Endothelial cell of umbilical vein (primary cell): ENCODE data around the gene TUFT1. TPM values are rescaled to one million over a fixed set of nuclear protein-coding genes. Genes with fewer than 3 reads are reported as not detected.
A peak's percentile ranks its signal among the peaks of the same experiment; 100 is the strongest.

Source experiments
- BruUV-seq: library from RNA; stranded (reverse); fragments of 400-500 nt; replicated peaks from 2 replicates; lab custom pipeline; 2021; lab: Mats Ljungman, UMichigan
- CTCF ChIA-PET: fragments of 300-600, 350-600 bp; sonication (Branson Sonifier 250); formaldehyde crosslinking; loops from one replicate; lab custom pipeline; 2021; ENCODE audit warnings: antibody characterized with exemption, inconsistent platforms; lab: Charles Lee
- POLR2A ChIA-PET: fragments of 300-600, 350-600 bp; sonication (Branson Sonifier 250); formaldehyde crosslinking; loops from one replicate; lab custom pipeline; 2021; ENCODE audit warnings: antibody characterized with exemption, inconsistent platforms; lab: Charles Lee
- DNase-seq: peaks from one replicate; pipeline ENCODE4 v3.0.0-alpha.2; 2011; ENCODE audit warnings: low read depth, low spot score
- FAIRE-seq: peaks from 2 replicates; lab custom pipeline; 2011; peaks lifted over from hg19 to GRCh38; lab: Jason Lieb, UNC
- H2AFZ ChIP-seq: 2 replicates; pipeline ENCODE4 v1.6.0; 2012; ENCODE audit warnings: low read depth, low read length, control low read depth, inconsistent platforms
- H3K27ac ChIP-seq: 2 replicates; pipeline ENCODE4 v1.5.1; 2011; ENCODE audit warnings: low read depth, mild to moderate bottlenecking, control low read depth, low read length, moderate library complexity; ENCODE audit not compliant: insufficient read depth
- H3K27me3 ChIP-seq, 2 experiments: 2 replicates each; pipeline versions ENCODE4 v1.6.0 to v1.6.1; 2011; ENCODE audit warnings: low read length in 2 of 2, mixed read lengths in 1 of 2; ENCODE audit not compliant: control insufficient read depth in 2 of 2, insufficient read depth in 2 of 2
- H3K36me3 ChIP-seq, 2 experiments: 2 replicates in 1 of 2; 3 replicates in 1 of 2; pipeline ENCODE4 v1.5.1; 2011; ENCODE audit warnings: low read length in 2 of 2, mild to moderate bottlenecking in 1 of 2, moderate library complexity in 1 of 2; ENCODE audit not compliant: control insufficient read depth in 2 of 2, insufficient read depth in 2 of 2; ENCODE audit errors: extremely low read depth in 1 of 2
- H3K4me1 ChIP-seq: 3 replicates; pipeline ENCODE4 v1.5.1; 2011; ENCODE audit warnings: mild to moderate bottlenecking, low read length; ENCODE audit not compliant: control insufficient read depth, insufficient read depth; ENCODE audit errors: extremely low read depth
- H3K4me2 ChIP-seq: 2 replicates; pipeline ENCODE4 v1.6.1; 2011; ENCODE audit warnings: low read length, control low read depth, mixed read lengths; ENCODE audit not compliant: insufficient read depth
- H3K4me3 ChIP-seq, 3 experiments: fragments of 200-600 bp in 1 of 3; sonication (generic), shearing (Covaris generic) in 1 of 3; replicated peaks in 1 of 3; 2 replicates each; pipeline ENCODE4 v1.5.1; 2011 to 2016; ENCODE audit warnings: control low read depth in 3 of 3, low read length in 3 of 3, mild to moderate bottlenecking in 2 of 3, inconsistent platforms in 1 of 3, low read depth in 1 of 3, moderate library complexity in 1 of 3; ENCODE audit not compliant: insufficient read depth in 1 of 3
- H3K79me2 ChIP-seq: 2 replicates; pipeline ENCODE4 v1.6.0; 2012; ENCODE audit warnings: low read length, inconsistent platforms; ENCODE audit not compliant: control insufficient read depth, insufficient read depth
- H3K9ac ChIP-seq: replicated peaks from 2 replicates; pipeline ENCODE3; 2011; ENCODE audit warnings: low read length, control low read depth; ENCODE audit not compliant: insufficient read depth; ENCODE audit errors: extremely low read depth
- H3K9me1 ChIP-seq: replicated peaks from 3 replicates; pipeline ENCODE4 v1.6.0; 2011; ENCODE audit warnings: mild to moderate bottlenecking, low read length; ENCODE audit not compliant: control insufficient read depth, insufficient read depth; ENCODE audit errors: extremely low read depth
- H3K9me3 ChIP-seq: replicated peaks from 2 replicates; pipeline ENCODE4 v1.5.1; 2012; ENCODE audit warnings: low read length, inconsistent platforms; ENCODE audit not compliant: control insufficient read depth, insufficient read depth
- H4K20me1 ChIP-seq: replicated peaks from 2 replicates; pipeline ENCODE3; 2011; ENCODE audit warnings: mild to moderate bottlenecking, low read length; ENCODE audit not compliant: control insufficient read depth, insufficient read depth; ENCODE audit errors: extremely low read depth
- CTCF ChIP-seq, 2 donors: IDR thresholded peaks; 1 replicate in 1 of 2; 2 replicates in 1 of 2; pipeline ENCODE4 v1.5.1; 2011; ENCODE audit warnings: low read length in 2 of 2, mild to moderate bottlenecking in 2 of 2, moderate library complexity in 2 of 2, control low read depth in 1 of 2, inconsistent platforms in 1 of 2, low read depth in 1 of 2; ENCODE audit not compliant: insufficient read depth in 1 of 2; ENCODE audit errors: extremely low read depth in 1 of 2
- EZH2 ChIP-seq: IDR thresholded peaks from 2 replicates; pipeline ENCODE4 v1.6.1; 2012; ENCODE audit warnings: borderline replicate concordance, low read depth, mild to moderate bottlenecking, moderate library complexity, low read length, inconsistent platforms; ENCODE audit not compliant: severe bottlenecking
- FOS ChIP-seq: IDR thresholded peaks from 2 replicates; pipeline ENCODE4 v1.6.1; 2011; ENCODE audit warnings: mild to moderate bottlenecking, low read length, moderate library complexity, borderline replicate concordance; ENCODE audit not compliant: insufficient read depth
- GATA2 ChIP-seq: IDR thresholded peaks from 2 replicates; pipeline ENCODE4 v1.7.0; 2011; ENCODE audit warnings: low read depth, mild to moderate bottlenecking, moderate library complexity, mixed read lengths, low read length; ENCODE audit not compliant: insufficient read length, insufficient read depth
- JUN ChIP-seq: IDR thresholded peaks from 2 replicates; pipeline ENCODE4 v1.6.1; 2011; ENCODE audit warnings: borderline replicate concordance, low read depth; ENCODE audit not compliant: insufficient read length, insufficient read depth
- MAX ChIP-seq: IDR thresholded peaks from 2 replicates; pipeline ENCODE4 v1.6.1; 2011; ENCODE audit not compliant: insufficient read depth, insufficient read length
- MYC ChIP-seq: IDR thresholded peaks from one replicate; pipeline ENCODE4 v1.6.1; 2011; ENCODE audit warnings: mild to moderate bottlenecking, low read depth, low read length
- POLR2A ChIP-seq: IDR thresholded peaks from 2 replicates; pipeline ENCODE4 v1.6.1; 2012; ENCODE audit warnings: low read depth, mild to moderate bottlenecking, control low read depth, low read length
- POLR2AphosphoS5 ChIP-seq: IDR thresholded peaks from 2 replicates; pipeline ENCODE4 v1.6.1; 2012; ENCODE audit warnings: low read depth, mild to moderate bottlenecking, control low read depth, low read length, moderate library complexity; ENCODE audit not compliant: insufficient read depth
- dilution Hi-C: fragments of 300-500 bp; cut with MboI; formaldehyde crosslinking; loops from one replicate; pipeline ENCODE4 v1.15.0; 2019; ENCODE audit warnings: low sequenced_read_pairs; ENCODE audit not compliant: extremely low pct_ligation_motif_present
- intact Hi-C: fragments of 100-400 bp; cut with micrococcal nuclease; formaldehyde crosslinking; loops from one replicate; pipeline ENCODE4 v1.10.0; 2022
- polyA plus RNA-seq, 4 experiments: library from polyadenylated mRNA; depleted of rRNA in 3 of 4; stranded (reverse) in 3 of 4; unstranded in 1 of 4; fragments of >200 nt; gene quantifications; 2 replicates each; pipeline versions ENCODE4 v1.2.1 to v1.2.3, GENCODE V29; 2011 to 2012; ENCODE audit warnings: missing spikeins in 1 of 4
- total RNA-seq: library from RNA; stranded (reverse); gene quantifications from 2 replicates; pipeline ENCODE4 v1.2.3, GENCODE V29; 2021

The TUFT1 gene
- total and polyA plus RNA-seq, 2 donors (not counting 3 experiments of a cell fraction or from before 2014, with no cell fraction given) = 4.3 to 5.1 TPM

GRCh38 chr1:151611288-151611790 is 71.2 kb downstream of the TUFT1 start:
- FAIRE-seq (no peak), DNase-seq (no peak)
- TF ChIP-seq FOS (no peak), MAX (no peak), POLR2A (no peak), MYC (no peak), GATA2 (no peak), POLR2AphosphoS5 (no peak), EZH2 (no peak), CTCF (IDR thresholded peaks at IDR 0.05; ENCODE audit: extremely low read depth in 1 of 2, insufficient read depth in 1 of 2, low read depth in 1 of 2, low read length in 2 of 2) (no peak), JUN (no peak)
- H3K36me3 ChIP-seq = no peaks in the 10 kb centered on the region
- peaks cover 11% of the 10 kb centered on the region for H3K79me2 ChIP-seq
- no peaks in the 10 kb centered on the region for H3K27me3 ChIP-seq
- peaks cover 8% of the 10 kb centered on the region for H3K4me1 ChIP-seq
- no peaks in the 10 kb centered on the region for H3K9me1 ChIP-seq
- ChIA-PET POLR2A (no interaction called here), CTCF (interaction anchor here (1.5 kb wide), 1 partner anchor 10 kb away, joined by 5 read pairs; no protein-coding TSS in a partner anchor)
- BruUV-seq = no TSS peak
- no peak overlapping the region for H3K4me2 ChIP-seq
- dilution Hi-C loops = no loop called here
- H2AFZ ChIP-seq = peak overlapping the region; percentile 58
- intact Hi-C loops = loop anchor here (2.0 to 5.0 kb wide), 3 partner anchors 69 to 154 kb away; partner anchors contain the start of genes POGZ and TUFT1
- H4K20me1 ChIP-seq = no peaks in the 10 kb centered on the region
- H3K27ac ChIP-seq = no peak overlapping the region
- no peak overlapping the region for H3K4me3 ChIP-seq
- no peaks in the 10 kb centered on the region for H3K9me3 ChIP-seq
- no peak overlapping the region for H3K9ac ChIP-seq
